Activated CD4-positive, alpha-beta T cell treated with anti-CD3 and anti-CD28 coated beads for 1 hour (primary cell): ENCODE results near the gene CCT8.

Experiments used
- DNase-seq: peaks from one replicate; pipeline ENCODE4 v3.0.0-alpha.2; 2020

CCT8 gene

GRCh38 chr21:29073222-29074006 lies at the start of gene CCT8:
TSS of gene CCT8 (minus strand) at chr21:29073648. CDS start at chr21:29073590, 58 bp downstream.
- DNase-seq, result peak; percentile 98

GRCh38 chr21:29121759-29122158 lies 48.3 kb upstream of the CCT8 start:
- DNase-seq, result no peak

GRCh38 chr21:29117372-29117955 lies 44.0 kb upstream of the CCT8 start:
- DNase-seq, result no peak

GRCh38 chr21:29115899-29116298 lies 42.5 kb upstream of the CCT8 start:
- no peak for DNase-seq

GRCh38 chr21:29114765-29115500 lies 41.5 kb upstream of the CCT8 start:
- no peak for DNase-seq

GRCh38 chr21:29105218-29105617 lies 31.8 kb upstream of the CCT8 start:
- DNase-seq, result no peak

- DNase-seq, result no peak
Observed at GRCh38 chr21:29104239-29104708, 30.8 kb upstream of the CCT8 start.

GRCh38 chr21:29102791-29103257 lies 29.4 kb upstream of the CCT8 start:
- no peak for DNase-seq

- DNase-seq, result no peak
Observed at GRCh38 chr21:29098156-29098555, 24.7 kb upstream of the CCT8 start.

- DNase-seq, result no peak
Observed at GRCh38 chr21:29096218-29097015, 23.0 kb upstream of the CCT8 start.

- DNase-seq, result no peak
Observed at GRCh38 chr21:29092102-29092959, 18.9 kb upstream of the CCT8 start.

GRCh38 chr21:29091033-29091432 lies 17.6 kb upstream of the CCT8 start:
- DNase-seq, result no peak

GRCh38 chr21:29085106-29085752 lies 11.8 kb upstream of the CCT8 start:
- DNase-seq, result no peak

GRCh38 chr21:29084372-29084771 lies 10.9 kb upstream of the CCT8 start:
- no peak for DNase-seq

- DNase-seq, result no peak
Observed at GRCh38 chr21:29083306-29083705, 9.9 kb upstream of the CCT8 start.

GRCh38 chr21:29082046-29082815 lies 8.8 kb upstream of the CCT8 start:
- DNase-seq, result no peak

GRCh38 chr21:29080454-29080941 lies 7.0 kb upstream of the CCT8 start:
- no peak for DNase-seq

- DNase-seq, result no peak
Observed at GRCh38 chr21:29078869-29079767, 5.7 kb upstream of the CCT8 start.

GRCh38 chr21:29077651-29078090 lies 4.2 kb upstream of the CCT8 start:
- DNase-seq, result no peak
